22Rv1 (cell line): ENCODE data around the gene ZNF280C.

Experiments used
- H3K27ac ChIP-seq: fragments of 450-650 bp; 2 replicates; pipeline ENCODE4 v1.5.1; 2017
- CTCF ChIP-seq: fragments of 450-650 bp; IDR thresholded peaks from 2 replicates; pipeline ENCODE4 v1.5.1; 2017; ENCODE audit warnings: mild to moderate bottlenecking
- ZFX ChIP-seq: fragments of 450-650 bp; IDR thresholded peaks from 2 replicates; pipeline ENCODE4 v1.6.1; 2017; ENCODE audit warnings: antibody characterized with exemption, borderline replicate concordance

Gene ZNF280C

DNA sequence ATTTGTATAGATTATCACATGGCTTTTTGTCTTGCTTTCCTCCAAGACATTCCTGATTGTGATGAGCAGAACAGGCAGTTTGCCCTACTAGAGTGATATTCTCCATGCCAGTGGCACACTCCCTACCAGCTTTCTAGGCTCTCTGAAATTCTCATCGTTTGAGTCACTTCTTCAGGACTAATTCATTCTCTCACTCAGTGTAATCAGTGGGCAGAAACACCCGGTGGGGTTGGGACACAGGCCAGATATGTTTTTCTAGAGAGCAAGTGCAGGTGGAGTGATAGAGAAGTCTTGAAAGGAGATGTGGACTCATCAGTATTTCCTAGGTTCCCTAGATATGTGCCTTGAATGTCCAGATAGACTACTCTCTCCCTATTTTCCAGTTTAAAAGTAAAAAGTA lies 83.8 kb downstream of the ZNF280C start:
- H3K27ac ChIP-seq = no peak overlapping the region
- TF ChIP-seq CTCF (no peak), ZFX (no peak)

- TF ChIP-seq CTCF (no peak), ZFX (no peak)
- no peak overlapping the region for H3K27ac ChIP-seq
These were observed 84.5 kb downstream of the ZNF280C start for GRCh38 chrX:130184168-130184567.

DNA sequence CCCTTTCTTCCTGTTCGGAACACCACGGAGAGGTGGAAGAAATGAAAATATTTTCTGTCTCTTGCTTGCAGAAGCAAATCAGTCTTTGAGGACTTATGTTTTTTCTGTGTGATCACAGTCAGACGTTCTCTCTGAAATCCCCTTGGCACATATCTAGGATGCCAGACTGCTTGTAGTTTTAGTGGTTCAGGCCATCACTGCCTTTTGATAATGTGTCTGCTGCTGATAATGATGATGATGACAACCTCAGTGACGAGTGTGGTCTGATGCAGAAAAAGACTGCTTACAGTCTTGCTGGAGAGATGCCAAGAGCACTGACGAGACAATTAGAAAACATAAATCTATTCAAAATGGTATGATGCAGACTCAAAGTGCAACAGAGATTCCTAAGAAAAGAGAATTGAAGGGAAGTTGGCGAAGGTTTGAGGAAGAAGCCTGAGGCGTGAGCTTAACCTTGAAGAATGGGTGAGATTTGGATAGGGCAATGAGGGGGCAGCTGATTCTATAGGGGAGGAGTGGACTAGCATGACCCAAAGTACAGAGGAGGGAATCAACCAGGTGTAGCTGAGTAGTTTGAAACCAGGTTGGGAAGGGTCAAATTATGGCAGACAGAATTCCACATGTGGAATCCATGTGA lies 89.0 kb downstream of the ZNF280C start:
- no peak for TF ChIP-seq ZFX
- no peak for TF ChIP-seq CTCF
- no peak overlapping the region for H3K27ac ChIP-seq

- no peak for TF ChIP-seq CTCF
- no peak for TF ChIP-seq ZFX
- H3K27ac ChIP-seq = no peak overlapping the region
These were observed 89.5 kb downstream of the ZNF280C start for GRCh38 chrX:130179170-130179569.

DNA sequence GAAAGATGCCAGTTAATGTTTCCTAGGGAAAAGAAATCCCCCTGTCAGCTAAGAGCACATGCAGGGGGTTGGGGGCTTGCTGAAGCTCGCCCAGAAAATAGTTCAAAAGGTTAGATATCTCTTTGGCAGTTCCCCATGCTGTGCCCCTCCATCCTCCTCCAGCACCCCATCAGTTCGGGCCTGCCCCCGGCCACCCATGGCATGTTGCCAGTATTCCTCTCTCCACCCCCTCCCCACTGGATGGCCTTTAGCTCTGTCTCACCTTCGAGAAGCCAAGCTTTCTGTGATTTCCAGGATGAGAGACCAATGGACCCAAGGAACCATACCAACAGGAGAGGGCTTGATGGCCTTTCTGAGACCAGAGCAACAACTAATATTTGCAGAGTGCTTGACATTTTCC lies 91.8 kb downstream of the ZNF280C start:
- H3K27ac ChIP-seq = no peak overlapping the region
- TF ChIP-seq ZFX (no peak), CTCF (no peak)

DNA sequence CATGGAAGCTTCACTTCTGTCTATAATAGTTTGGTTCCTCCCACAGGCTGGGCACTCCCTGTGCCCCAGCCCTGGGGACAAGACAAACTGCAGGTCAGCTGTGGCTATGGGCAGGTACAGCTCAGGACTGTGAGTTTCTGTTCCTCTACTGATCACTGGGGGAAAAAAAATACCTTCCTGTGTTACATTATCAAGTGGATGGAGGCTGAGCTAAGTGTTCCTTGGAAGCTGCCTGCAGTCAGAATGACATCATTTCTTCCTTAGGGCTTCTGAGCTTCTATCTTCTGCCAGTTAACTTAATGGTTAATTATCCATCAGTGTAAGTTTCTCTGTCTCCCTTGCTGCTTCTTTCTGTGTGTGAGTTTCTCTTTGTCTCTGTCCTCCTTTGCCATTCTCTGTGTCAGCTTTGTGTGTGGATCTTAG lies 92.3 kb downstream of the ZNF280C start:
- TF ChIP-seq CTCF (no peak), ZFX (no peak)
- no peak overlapping the region for H3K27ac ChIP-seq

DNA sequence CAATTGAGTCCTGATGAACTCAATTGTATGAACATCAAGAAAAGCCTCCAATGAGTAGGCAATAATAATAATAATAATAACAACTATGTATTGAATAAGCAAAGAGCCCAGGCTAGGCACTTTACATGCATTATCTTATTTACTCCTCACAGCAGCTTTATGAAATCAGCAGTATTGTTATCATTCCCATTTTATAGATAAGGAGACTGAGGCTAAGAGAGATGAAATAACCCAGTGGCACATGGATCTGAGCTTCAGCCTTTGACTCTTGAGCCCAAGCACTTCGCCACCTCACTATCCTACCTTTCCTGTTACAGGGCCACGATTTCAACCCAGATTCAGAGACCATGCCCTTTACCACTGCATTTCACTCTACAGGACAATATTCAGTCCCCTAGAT lies 93.8 kb downstream of the ZNF280C start:
- TF ChIP-seq ZFX (no peak), CTCF (no peak)
- no peak overlapping the region for H3K27ac ChIP-seq
